Panc1 (cell line): ENCODE measurements around the gene CNIH2. TPM values are rescaled to one million over a fixed set of nuclear protein-coding genes. Genes with fewer than 3 reads are reported as not detected.

Source experiments
- ATAC-seq: fragments of 200-7000 bp; cut with Tn5 transposase; 2 replicates; pipeline ENCODE4 v1.9.1; 2020; ENCODE audit warnings: mild to moderate bottlenecking, moderate library complexity
- BruUV-seq: library from RNA; stranded (reverse); fragments of 400-500 nt; replicated peaks from 2 replicates; lab custom pipeline; 2021; lab: Mats Ljungman, UMichigan
- CTCF ChIA-PET: fragments of 300-600 bp; sonication (Branson Sonifier 250); formaldehyde crosslinking; loops from one replicate; lab custom pipeline; 2022; ENCODE audit warnings: antibody characterized with exemption; lab: Charles Lee
- POLR2A ChIA-PET: fragments of 300-600 bp; sonication (Branson Sonifier 250); formaldehyde crosslinking; loops from one replicate; lab custom pipeline; 2022; ENCODE audit warnings: antibody characterized with exemption; lab: Charles Lee
- DNase-seq: peaks from one replicate; pipeline ENCODE4 v3.0.0-alpha.2; 2010; ENCODE audit warnings: low read depth, low spot score
- H3K27ac ChIP-seq: 2 replicates; pipeline ENCODE4 v1.5.1; 2011; ENCODE audit warnings: mild to moderate bottlenecking, low read length, inconsistent platforms
- H3K27me3 ChIP-seq: fragments of 200-500 bp; sonication (Bioruptor generic); 2 replicates; pipeline ENCODE4 v1.6.0; 2014; ENCODE audit warnings: low read length, inconsistent platforms; ENCODE audit not compliant: control insufficient read depth, insufficient read depth
- H3K36me3 ChIP-seq: fragments of 200-500 bp; sonication (Bioruptor generic); 2 replicates; pipeline ENCODE4 v1.5.1; 2014; ENCODE audit warnings: inconsistent platforms, mild to moderate bottlenecking, low read length, moderate library complexity; ENCODE audit not compliant: control insufficient read depth, insufficient read depth
- H3K4me1 ChIP-seq: 2 replicates; pipeline ENCODE4 v1.5.1; 2011; ENCODE audit warnings: inconsistent platforms, mild to moderate bottlenecking, low read length, moderate library complexity; ENCODE audit not compliant: control insufficient read depth, insufficient read depth
- H3K4me3 ChIP-seq, 2 experiments: 2 replicates each; pipeline ENCODE4 v1.5.1; 2011 to 2012; ENCODE audit warnings: low read depth in 2 of 2, low read length in 2 of 2, mild to moderate bottlenecking in 2 of 2, inconsistent platforms in 1 of 2, moderate library complexity in 1 of 2
- H3K9me3 ChIP-seq: fragments of 200-500 bp; sonication (Bioruptor generic); 2 replicates; pipeline ENCODE4 v1.5.1; 2014; ENCODE audit warnings: low read depth, mild to moderate bottlenecking, inconsistent platforms, low read length, moderate library complexity; ENCODE audit not compliant: control insufficient read depth, insufficient read depth
- POLR2AphosphoS5 ChIP-seq: IDR thresholded peaks from 2 replicates; pipeline ENCODE4 v1.6.1; 2012; ENCODE audit warnings: mild to moderate bottlenecking, low read depth, low read length, moderate library complexity
- SIN3A ChIP-seq: IDR thresholded peaks from 2 replicates; pipeline ENCODE4 v1.6.1; 2012; ENCODE audit warnings: low read depth, mild to moderate bottlenecking, low read length, moderate library complexity, borderline replicate concordance; ENCODE audit not compliant: insufficient read depth
- TCF7L2 ChIP-seq: IDR thresholded peaks from 2 replicates; pipeline ENCODE4 v1.6.1; 2011; ENCODE audit warnings: mild to moderate bottlenecking, low read depth, low read length, inconsistent platforms
- in situ Hi-C: cut with HindIII; loops from 2 replicates; pipeline ENCODE4 v1.10.0; 2016; ENCODE audit warnings: low sequenced_read_pairs, low pct_unique_long_range_greater_than_20kb
- intact Hi-C: fragments of 100-400 bp; cut with micrococcal nuclease; formaldehyde crosslinking; loops from one replicate; pipeline ENCODE4 v1.10.0; 2022; ENCODE audit not compliant: unreplicated experiment
- total RNA-seq: library from RNA; stranded (reverse); gene quantifications from one replicate; pipeline ENCODE4 v1.2.1, GENCODE V29; 2021; ENCODE audit not compliant: unreplicated experiment
- TF ChIP-seq, protein P1 (sequence below): fragments of 450-650 bp; IDR thresholded peaks from 2 replicates; pipeline ENCODE4 v1.5.1; 2017; ENCODE audit warnings: mild to moderate bottlenecking
- TF ChIP-seq, protein P2 (sequence below), 2 experiments: IDR thresholded peaks; 2 replicates each; pipeline ENCODE4 v1.6.1; 2011 to 2012; ENCODE audit warnings: low read depth in 2 of 2, control low read depth in 1 of 2, low read length in 1 of 2, mild to moderate bottlenecking in 1 of 2, moderate library complexity in 1 of 2; ENCODE audit not compliant: insufficient read depth in 1 of 2

CNIH2 gene
- total RNA-seq, 1 experiment from 2014 or later = 9.3 TPM

DNA sequence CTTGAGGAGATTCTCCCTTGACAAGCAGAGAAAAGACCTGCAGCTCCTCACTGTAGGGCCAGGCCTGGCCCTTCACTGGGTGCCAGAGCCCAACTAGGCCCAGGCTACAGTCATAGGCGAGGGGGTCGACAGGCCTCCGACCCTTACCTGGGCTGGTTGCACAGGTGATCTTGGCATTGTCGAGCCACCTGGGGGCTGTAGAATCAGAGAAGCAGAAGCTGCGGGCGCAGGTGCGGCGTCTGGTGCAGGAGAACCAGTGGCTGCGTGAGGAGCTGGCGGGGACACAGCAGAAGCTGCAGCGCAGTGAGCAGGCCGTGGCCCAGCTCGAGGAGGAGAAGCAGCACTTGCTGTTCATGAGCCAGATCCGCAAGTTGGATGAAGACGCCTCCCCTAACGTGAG is 16.4 kb upstream of the CNIH2 start:
- Histone ChIP-seq H3K9me3 (no peaks in the 10 kb centered on the region), H3K4me1 (peaks cover 11% of the 10 kb centered on the region), H3K4me3 (no peak overlapping the region), H3K27ac (no peak overlapping the region), H3K36me3 (0 out of 2 replicates have a peak, but pooled peaks cover 4% of the 10 kb centered on the region), H3K27me3 (no peaks in the 10 kb centered on the region)
- BruUV-seq = no TSS peak
- in situ Hi-C loops = no loop called here
- no peak for DNase-seq
- ChIA-PET CTCF (interaction anchor here (0.6 kb wide), 1 partner anchor 45 kb away, joined by 4 read pairs; no protein-coding TSS in a partner anchor), POLR2A (interaction anchor here (0.6 kb wide), 1 partner anchor 978 kb away, joined by 6 read pairs; no protein-coding TSS in a partner anchor)
- TF ChIP-seq POLR2AphosphoS5 (no peak), TCF7L2 (no peak), SIN3A (no peak)
- TF ChIP-seq, protein P1, sequence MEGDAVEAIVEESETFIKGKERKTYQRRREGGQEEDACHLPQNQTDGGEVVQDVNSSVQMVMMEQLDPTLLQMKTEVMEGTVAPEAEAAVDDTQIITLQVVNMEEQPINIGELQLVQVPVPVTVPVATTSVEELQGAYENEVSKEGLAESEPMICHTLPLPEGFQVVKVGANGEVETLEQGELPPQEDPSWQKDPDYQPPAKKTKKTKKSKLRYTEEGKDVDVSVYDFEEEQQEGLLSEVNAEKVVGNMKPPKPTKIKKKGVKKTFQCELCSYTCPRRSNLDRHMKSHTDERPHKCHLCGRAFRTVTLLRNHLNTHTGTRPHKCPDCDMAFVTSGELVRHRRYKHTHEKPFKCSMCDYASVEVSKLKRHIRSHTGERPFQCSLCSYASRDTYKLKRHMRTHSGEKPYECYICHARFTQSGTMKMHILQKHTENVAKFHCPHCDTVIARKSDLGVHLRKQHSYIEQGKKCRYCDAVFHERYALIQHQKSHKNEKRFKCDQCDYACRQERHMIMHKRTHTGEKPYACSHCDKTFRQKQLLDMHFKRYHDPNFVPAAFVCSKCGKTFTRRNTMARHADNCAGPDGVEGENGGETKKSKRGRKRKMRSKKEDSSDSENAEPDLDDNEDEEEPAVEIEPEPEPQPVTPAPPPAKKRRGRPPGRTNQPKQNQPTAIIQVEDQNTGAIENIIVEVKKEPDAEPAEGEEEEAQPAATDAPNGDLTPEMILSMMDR = no peak
- TF ChIP-seq, protein P2, sequence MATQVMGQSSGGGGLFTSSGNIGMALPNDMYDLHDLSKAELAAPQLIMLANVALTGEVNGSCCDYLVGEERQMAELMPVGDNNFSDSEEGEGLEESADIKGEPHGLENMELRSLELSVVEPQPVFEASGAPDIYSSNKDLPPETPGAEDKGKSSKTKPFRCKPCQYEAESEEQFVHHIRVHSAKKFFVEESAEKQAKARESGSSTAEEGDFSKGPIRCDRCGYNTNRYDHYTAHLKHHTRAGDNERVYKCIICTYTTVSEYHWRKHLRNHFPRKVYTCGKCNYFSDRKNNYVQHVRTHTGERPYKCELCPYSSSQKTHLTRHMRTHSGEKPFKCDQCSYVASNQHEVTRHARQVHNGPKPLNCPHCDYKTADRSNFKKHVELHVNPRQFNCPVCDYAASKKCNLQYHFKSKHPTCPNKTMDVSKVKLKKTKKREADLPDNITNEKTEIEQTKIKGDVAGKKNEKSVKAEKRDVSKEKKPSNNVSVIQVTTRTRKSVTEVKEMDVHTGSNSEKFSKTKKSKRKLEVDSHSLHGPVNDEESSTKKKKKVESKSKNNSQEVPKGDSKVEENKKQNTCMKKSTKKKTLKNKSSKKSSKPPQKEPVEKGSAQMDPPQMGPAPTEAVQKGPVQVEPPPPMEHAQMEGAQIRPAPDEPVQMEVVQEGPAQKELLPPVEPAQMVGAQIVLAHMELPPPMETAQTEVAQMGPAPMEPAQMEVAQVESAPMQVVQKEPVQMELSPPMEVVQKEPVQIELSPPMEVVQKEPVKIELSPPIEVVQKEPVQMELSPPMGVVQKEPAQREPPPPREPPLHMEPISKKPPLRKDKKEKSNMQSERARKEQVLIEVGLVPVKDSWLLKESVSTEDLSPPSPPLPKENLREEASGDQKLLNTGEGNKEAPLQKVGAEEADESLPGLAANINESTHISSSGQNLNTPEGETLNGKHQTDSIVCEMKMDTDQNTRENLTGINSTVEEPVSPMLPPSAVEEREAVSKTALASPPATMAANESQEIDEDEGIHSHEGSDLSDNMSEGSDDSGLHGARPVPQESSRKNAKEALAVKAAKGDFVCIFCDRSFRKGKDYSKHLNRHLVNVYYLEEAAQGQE (IDR thresholded peaks at IDR 0.05; ENCODE audit: insufficient read depth in 1 of 2, low read depth in 2 of 2, low read length in 1 of 2) = no peak
- no peak for ATAC-seq
- intact Hi-C loops = no loop called here

DNA sequence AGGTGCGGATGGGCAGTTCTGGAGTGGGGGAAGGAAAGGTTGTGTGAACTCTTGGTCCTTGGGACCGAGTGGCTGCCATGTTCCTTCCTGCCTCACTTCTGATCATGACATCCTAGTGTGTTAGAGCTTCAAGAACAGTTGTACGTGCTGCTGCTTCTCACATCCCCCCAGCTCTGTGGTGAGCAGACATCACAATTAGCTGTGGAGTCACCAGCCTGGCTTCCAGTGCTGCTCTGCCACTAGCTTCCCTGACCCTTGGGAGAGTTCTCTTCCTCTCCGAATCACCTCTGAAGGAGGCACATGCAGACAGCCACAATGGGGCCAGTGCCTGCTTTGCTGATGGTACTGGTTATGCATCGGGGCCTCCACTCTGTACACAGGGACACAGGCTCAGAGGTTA is 15.8 kb upstream of the CNIH2 start:
- Histone ChIP-seq H3K36me3 (0 out of 2 replicates have a peak, but pooled peaks cover 4% of the 10 kb centered on the region), H3K27me3 (no peaks in the 10 kb centered on the region), H3K9me3 (no peaks in the 10 kb centered on the region), H3K4me3 (no peak overlapping the region), H3K27ac (no peak overlapping the region), H3K4me1 (peaks cover 16% of the 10 kb centered on the region)
- ChIA-PET POLR2A (no interaction called here), CTCF (interaction anchor here (0.6 kb wide), 1 partner anchor 436 kb away, joined by 3 read pairs; no protein-coding TSS in a partner anchor)
- TF ChIP-seq, protein P2 (IDR thresholded peaks at IDR 0.05; ENCODE audit: insufficient read depth in 1 of 2, low read depth in 2 of 2, low read length in 1 of 2) = no peak
- no peak for TF ChIP-seq TCF7L2
- no peak for TF ChIP-seq SIN3A
- no peak for TF ChIP-seq POLR2AphosphoS5
- TF ChIP-seq, protein P1 = no peak
- ATAC-seq (no peak), DNase-seq (no peak)
- BruUV-seq = no TSS peak
- in situ Hi-C loops (no loop called here), intact Hi-C loops (no loop called here)
